ENCODE measurements around the gene KAT6B.

DNA sequence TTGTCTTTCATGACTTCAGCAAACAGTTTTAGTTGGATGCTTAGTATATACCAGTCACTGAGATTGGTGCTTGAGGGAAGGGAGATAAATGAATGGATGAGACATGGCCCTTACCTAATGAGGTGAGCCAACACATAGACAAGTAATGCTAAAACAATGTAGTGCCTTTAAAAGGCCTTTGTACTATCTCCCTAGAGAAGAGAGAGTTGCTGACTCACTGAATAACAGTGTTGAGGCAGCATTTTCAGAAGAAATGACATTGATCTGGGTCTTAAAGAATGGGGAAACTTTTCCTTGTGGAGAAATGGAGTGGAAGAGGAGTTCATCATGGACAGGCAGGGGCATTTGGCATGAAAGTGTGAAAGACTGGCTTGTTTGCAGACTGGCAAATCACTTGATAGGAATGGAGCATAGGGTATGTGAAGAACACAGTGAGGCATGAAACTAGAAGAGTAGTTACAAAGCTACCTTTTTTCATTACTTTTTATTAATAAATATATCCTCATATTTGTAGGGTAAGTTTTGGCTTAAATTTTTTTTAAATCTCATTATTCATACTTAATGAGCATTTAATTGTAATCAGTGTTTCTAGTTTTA is 91.2 kb downstream of the KAT6B start:
- no peak for TF ChIP-seq POLR2A (IDR thresholded peaks at IDR 0.05)
- TF ChIP-seq, protein P1, sequence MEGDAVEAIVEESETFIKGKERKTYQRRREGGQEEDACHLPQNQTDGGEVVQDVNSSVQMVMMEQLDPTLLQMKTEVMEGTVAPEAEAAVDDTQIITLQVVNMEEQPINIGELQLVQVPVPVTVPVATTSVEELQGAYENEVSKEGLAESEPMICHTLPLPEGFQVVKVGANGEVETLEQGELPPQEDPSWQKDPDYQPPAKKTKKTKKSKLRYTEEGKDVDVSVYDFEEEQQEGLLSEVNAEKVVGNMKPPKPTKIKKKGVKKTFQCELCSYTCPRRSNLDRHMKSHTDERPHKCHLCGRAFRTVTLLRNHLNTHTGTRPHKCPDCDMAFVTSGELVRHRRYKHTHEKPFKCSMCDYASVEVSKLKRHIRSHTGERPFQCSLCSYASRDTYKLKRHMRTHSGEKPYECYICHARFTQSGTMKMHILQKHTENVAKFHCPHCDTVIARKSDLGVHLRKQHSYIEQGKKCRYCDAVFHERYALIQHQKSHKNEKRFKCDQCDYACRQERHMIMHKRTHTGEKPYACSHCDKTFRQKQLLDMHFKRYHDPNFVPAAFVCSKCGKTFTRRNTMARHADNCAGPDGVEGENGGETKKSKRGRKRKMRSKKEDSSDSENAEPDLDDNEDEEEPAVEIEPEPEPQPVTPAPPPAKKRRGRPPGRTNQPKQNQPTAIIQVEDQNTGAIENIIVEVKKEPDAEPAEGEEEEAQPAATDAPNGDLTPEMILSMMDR (IDR thresholded peaks at IDR 0.05) = no peak
